PC-9 (cell line): ENCODE measurements around the gene UBE2O. TPM values are rescaled to one million over a fixed set of nuclear protein-coding genes. Genes with fewer than 3 reads are reported as not detected.

Experiments
- BruUV-seq: library from RNA; stranded (reverse); fragments of 400-500 nt; replicated peaks from 2 replicates; lab custom pipeline; 2021; lab: Mats Ljungman, UMichigan
- CTCF ChIA-PET: fragments of 300-600 bp; sonication (Branson Sonifier 250); formaldehyde crosslinking; loops from one replicate; lab custom pipeline; 2022; ENCODE audit warnings: antibody characterized with exemption; lab: Charles Lee
- POLR2A ChIA-PET: fragments of 300-600 bp; sonication (Branson Sonifier 250); formaldehyde crosslinking; loops from one replicate; lab custom pipeline; 2022; ENCODE audit warnings: antibody characterized with exemption; ENCODE audit not compliant: unreplicated experiment; lab: Charles Lee
- DNase-seq, 2 experiments: peaks; one replicate each; pipeline versions ENCODE4 v3.0.0 to v3.0.0-alpha.2; 2015 to 2022; ENCODE audit warnings: mixed read lengths in 1 of 2
- H2AFZ ChIP-seq: fragments of 200-600 bp; sonication (generic); 2 replicates; pipeline ENCODE4 v1.8.1; 2017; ENCODE audit warnings: antibody characterized with exemption
- H3F3A ChIP-seq: fragments of 200-600 bp; sonication (generic); 2 replicates; pipeline ENCODE4 v1.8.1; 2017; ENCODE audit warnings: antibody characterized with exemption, mild to moderate bottlenecking, low read depth; ENCODE audit not compliant: insufficient read depth
- H3K27ac ChIP-seq: fragments of 200-600 bp; sonication (generic); 2 replicates; pipeline ENCODE4 v1.6.1; 2016; ENCODE audit warnings: mixed run types
- H3K27me3 ChIP-seq: fragments of 200-600 bp; sonication (generic); 2 replicates; pipeline ENCODE4 v1.6.1; 2016; ENCODE audit warnings: low read depth, mixed run types; ENCODE audit not compliant: insufficient read depth
- H3K36me3 ChIP-seq: fragments of 200-600 bp; sonication (generic); 2 replicates; pipeline ENCODE4 v1.6.1; 2016; ENCODE audit warnings: low read depth, mixed run types
- H3K4me1 ChIP-seq: fragments of 200-600 bp; sonication (generic); replicated peaks from 2 replicates; pipeline ENCODE4 v1.6.1; 2016; ENCODE audit warnings: mixed run types; ENCODE audit not compliant: insufficient read depth
- H3K4me2 ChIP-seq: fragments of 200-600 bp; sonication (generic); 2 replicates; pipeline ENCODE4 v1.6.1; 2017; ENCODE audit warnings: mixed run types
- H3K4me3 ChIP-seq: fragments of 200-600 bp; sonication (generic); 2 replicates; pipeline ENCODE4 v1.6.1; 2016; ENCODE audit warnings: mixed run types
- H3K79me2 ChIP-seq: fragments of 200-600 bp; sonication (generic); 2 replicates; pipeline ENCODE4 v1.6.1; 2017; ENCODE audit warnings: low read depth, mixed run types
- H3K9me2 ChIP-seq: fragments of 200-600 bp; sonication (generic); 2 replicates; pipeline ENCODE4 v1.8.1; 2017; ENCODE audit warnings: mild to moderate bottlenecking; ENCODE audit not compliant: insufficient read depth
- H3K9me3 ChIP-seq: fragments of 200-600 bp; sonication (generic); 2 replicates; pipeline ENCODE4 v1.8.1; 2016; ENCODE audit warnings: low read depth; ENCODE audit not compliant: insufficient read depth
- H4K20me1 ChIP-seq: fragments of 200-600 bp; sonication (generic); 2 replicates; pipeline ENCODE4 v1.8.1; 2017; ENCODE audit not compliant: insufficient read depth
- CTCF ChIP-seq: fragments of 200-600 bp; sonication (generic); conservative IDR thresholded peaks from 2 replicates; pipeline ENCODE4 v1.6.1; 2017; ENCODE audit warnings: mixed run types, antibody characterized with exemption, mild to moderate bottlenecking, moderate library complexity
- EZH2 ChIP-seq: fragments of 200-600 bp; sonication (generic); IDR thresholded peaks from 2 replicates; pipeline ENCODE4 v1.8.0; 2017; ENCODE audit warnings: antibody characterized with exemption, low read depth
- intact Hi-C: fragments of 100-400 bp; cut with micrococcal nuclease; formaldehyde crosslinking; loops from one replicate; pipeline ENCODE4 v1.10.0; 2022; ENCODE audit not compliant: unreplicated experiment
- total RNA-seq: library from RNA; stranded (reverse); gene quantifications from 2 replicates; pipeline ENCODE4 v1.2.3, GENCODE V29; 2021

Gene UBE2O
- total RNA-seq, 1 experiment from 2014 or later: 28.0 TPM

GRCh38 chr17:76390003-76390421 is 62.9 kb downstream of the UBE2O start:
- intact Hi-C loops: no loop called here

GRCh38 chr17:76388966-76389888 is 63.7 kb downstream of the UBE2O start:
- no peaks in the 10 kb centered on the region; the same call in 1 of the 2 replicates for H3F3A ChIP-seq
- no peaks in the 10 kb centered on the region for H3K79me2 ChIP-seq
- H3K4me3 ChIP-seq: no peak overlapping the region
- intact Hi-C loops: no loop called here
- ChIA-PET CTCF (interaction anchor here (0.5 to 1.4 kb wide), 5 partner anchors 10 to 744 kb away, joined by 3 to 9 read pairs (median 5); no protein-coding TSS in a partner anchor), POLR2A (no interaction called here)
- H3K9me3 ChIP-seq: no peaks in the 10 kb centered on the region
- H3K9me2 ChIP-seq: no peaks in the 10 kb centered on the region
- peaks cover 4% of the 10 kb centered on the region; the same call in 1 of the 2 replicates for H3K4me1 ChIP-seq
- TF ChIP-seq CTCF (no peak), EZH2 (no peak)
- H4K20me1 ChIP-seq: no peaks in the 10 kb centered on the region
- no peak overlapping the region for H2AFZ ChIP-seq
- H3K36me3 ChIP-seq: no peaks in the 10 kb centered on the region
- no peak for DNase-seq
- BruUV-seq: no TSS peak
- no peaks in the 10 kb centered on the region for H3K27me3 ChIP-seq
- no peak overlapping the region for H3K27ac ChIP-seq
- H3K4me2 ChIP-seq: no peak overlapping the region

More at GRCh38 chr17:76390003-76390421, 62.9 kb downstream of the UBE2O start:
- Histone ChIP-seq H3F3A (no peaks in the 10 kb centered on the region; the same call in 1 of the 2 replicates), H3K9me2 (no peaks in the 10 kb centered on the region), H3K36me3 (no peaks in the 10 kb centered on the region), H3K27ac (no peak overlapping the region), H4K20me1 (no peaks in the 10 kb centered on the region), H3K4me1 (peaks cover 4% of the 10 kb centered on the region; the same call in 1 of the 2 replicates), H3K79me2 (no peaks in the 10 kb centered on the region), H3K27me3 (no peaks in the 10 kb centered on the region), H3K4me2 (no peak overlapping the region), H2AFZ (no peak overlapping the region), H3K9me3 (no peaks in the 10 kb centered on the region), H3K4me3 (no peak overlapping the region)
- POLR2A ChIA-PET: no interaction called here
- DNase-seq: no peak
- TF ChIP-seq CTCF: no peak
- CTCF ChIA-PET: interaction anchor here (0.5 to 1.4 kb wide), 4 partner anchors 9 to 745 kb away, joined by 3 to 5 read pairs (median 4); no protein-coding TSS in a partner anchor
- BruUV-seq: no TSS peak

- ChIA-PET CTCF (interaction anchor here (1.0 kb wide), 1 partner anchor 21 kb away, joined by 4 read pairs; no protein-coding TSS in a partner anchor), POLR2A (no interaction called here)
- Histone ChIP-seq H3K79me2 (no peaks in the 10 kb centered on the region), H2AFZ (no peak overlapping the region), H3K36me3 (no peaks in the 10 kb centered on the region), H4K20me1 (no peaks in the 10 kb centered on the region), H3K9me3 (no peaks in the 10 kb centered on the region), H3K4me2 (no peak overlapping the region), H3K9me2 (no peaks in the 10 kb centered on the region), H3F3A (no peaks in the 10 kb centered on the region; the same call in 1 of the 2 replicates), H3K27me3 (no peaks in the 10 kb centered on the region), H3K4me1 (peaks cover 4% of the 10 kb centered on the region; the same call in 1 of the 2 replicates), H3K27ac (no peak overlapping the region), H3K4me3 (no peak overlapping the region)
- TF ChIP-seq EZH2 (no peak), CTCF (no peak)
- DNase-seq: no peak
- intact Hi-C loops: no loop called here
- BruUV-seq: no TSS peak
Observed at GRCh38 chr17:76386966-76387765, 65.8 kb downstream of the UBE2O start.
